SK-N-SH (cell line): Measurements from ENCODE around the gene AVPR2. TPM values are rescaled to one million over a fixed set of nuclear protein-coding genes. Genes with fewer than 3 reads are reported as not detected.

Experiments used
- CTCF ChIA-PET: fragments of 300-600, 350-600 bp; formaldehyde crosslinking; extraction: SDS; loops from one replicate; lab custom pipeline; 2021; lab: Yijun Ruan, JAX
- POLR2A ChIA-PET: fragments of 350-600 bp; sonication (Branson Sonifier 250); formaldehyde crosslinking; extraction: SDS; loops from one replicate; lab custom pipeline; 2020; ENCODE audit warnings: antibody characterized with exemption, inconsistent platforms; lab: Yijun Ruan, JAX
- DNase-seq: peaks from one replicate; pipeline ENCODE4 v3.0.0; 2012
- H2AFZ ChIP-seq: fragments of 200-600 bp; sonication (generic); 2 replicates; pipeline ENCODE4 v1.8.1; 2016; ENCODE audit warnings: antibody characterized with exemption, mild to moderate bottlenecking, low read depth
- H3F3A ChIP-seq: fragments of 200-600 bp; sonication (generic); replicated peaks from 2 replicates; pipeline ENCODE3; 2016; ENCODE audit warnings: antibody characterized with exemption, mild to moderate bottlenecking; ENCODE audit not compliant: insufficient read depth
- H3K27ac ChIP-seq, 2 experiments: fragments of 200-500 bp in 1 of 2; fragments of 200-600 bp in 1 of 2; sonication (Bioruptor generic) in 1 of 2; sonication (generic), shearing (Covaris generic) in 1 of 2; 2 replicates each; pipeline versions ENCODE4 v1.5.1 to v1.6.1; 2014 to 2016; ENCODE audit warnings: low read depth in 2 of 2, inconsistent platforms in 1 of 2, low read length in 1 of 2, mild to moderate bottlenecking in 1 of 2, mixed read lengths in 1 of 2
- H3K27me3 ChIP-seq: fragments of 200-600 bp; sonication (generic), shearing (Covaris generic); 2 replicates; pipeline ENCODE4 v1.6.1; 2016; ENCODE audit warnings: mixed run types; ENCODE audit not compliant: insufficient read depth
- H3K36me3 ChIP-seq, 2 experiments: fragments of 200-500 bp in 1 of 2; fragments of 200-600 bp in 1 of 2; sonication (Bioruptor generic) in 1 of 2; sonication (generic) in 1 of 2; replicated peaks in 1 of 2; 2 replicates each; pipeline versions ENCODE3 to v1.5.1; 2014 to 2016; ENCODE audit warnings: low read length in 1 of 2, mild to moderate bottlenecking in 1 of 2; ENCODE audit not compliant: insufficient read depth in 2 of 2, control insufficient read depth in 1 of 2
- H3K4me1 ChIP-seq, 2 experiments: fragments of 200-500 bp in 1 of 2; fragments of 200-600 bp in 1 of 2; sonication (Bioruptor generic) in 1 of 2; sonication (generic), shearing (Covaris generic) in 1 of 2; 2 replicates each; pipeline versions ENCODE4 v1.5.1 to v1.6.1; 2014 to 2016; ENCODE audit warnings: low read depth in 1 of 2, low read length in 1 of 2, mixed run types in 1 of 2; ENCODE audit not compliant: insufficient read depth in 2 of 2, control insufficient read depth in 1 of 2
- H3K4me2 ChIP-seq: fragments of 200-600 bp; sonication (generic), shearing (Covaris generic); 2 replicates; pipeline ENCODE4 v1.6.1; 2017; ENCODE audit warnings: mixed run types
- H3K4me3 ChIP-seq, 2 experiments: fragments of 200-500 bp in 1 of 2; fragments of 200-600 bp in 1 of 2; sonication (Bioruptor generic) in 1 of 2; sonication (generic), shearing (Covaris generic) in 1 of 2; 2 replicates each; pipeline versions ENCODE4 v1.5.1 to v1.8.1; 2014 to 2016; ENCODE audit warnings: low read depth in 2 of 2, inconsistent platforms in 1 of 2, low read length in 1 of 2, mild to moderate bottlenecking in 1 of 2, mixed read lengths in 1 of 2, moderate library complexity in 1 of 2
- H3K79me2 ChIP-seq: fragments of 200-600 bp; sonication (generic); 2 replicates; pipeline ENCODE4 v1.8.1; 2017; ENCODE audit warnings: mild to moderate bottlenecking; ENCODE audit not compliant: insufficient read depth
- H3K9ac ChIP-seq: fragments of 200-600 bp; sonication (generic); 2 replicates; pipeline ENCODE4 v1.6.1; 2017; ENCODE audit warnings: mixed run types
- H3K9me2 ChIP-seq: fragments of 200-600 bp; sonication (generic); 2 replicates; pipeline ENCODE4 v1.6.1; 2017; ENCODE audit warnings: mixed run types
- H3K9me3 ChIP-seq: fragments of 200-600 bp; sonication (generic); 2 replicates; pipeline ENCODE4 v1.6.1; 2017; ENCODE audit warnings: mixed run types, mild to moderate bottlenecking, moderate library complexity
- H4K20me1 ChIP-seq: fragments of 200-600 bp; sonication (generic); 2 replicates; pipeline ENCODE4 v1.6.1; 2017; ENCODE audit warnings: mild to moderate bottlenecking, mixed run types; ENCODE audit not compliant: insufficient read depth
- EP300 ChIP-seq, 2 experiments: IDR thresholded peaks; 2 replicates each; pipeline versions ENCODE4 v1.4.0 to v1.6.1; 2012; ENCODE audit warnings: borderline replicate concordance in 1 of 2, low read depth in 1 of 2, low read length in 1 of 2
- EZH2phosphoT487 ChIP-seq: fragments of 200-600 bp; sonication (generic); IDR thresholded peaks from 2 replicates; pipeline ENCODE4 v1.6.1; 2017; ENCODE audit warnings: low read depth, mixed run types, mild to moderate bottlenecking, antibody characterized with exemption, moderate library complexity, borderline replicate concordance
- FOSL2 ChIP-seq: IDR thresholded peaks from 2 replicates; pipeline ENCODE4 v1.4.0; 2012; ENCODE audit warnings: low read depth, mild to moderate bottlenecking, moderate library complexity, borderline replicate concordance
- FOXM1 ChIP-seq: IDR thresholded peaks from 2 replicates; pipeline ENCODE4 v1.4.0; 2012; ENCODE audit warnings: low read depth, mild to moderate bottlenecking
- GATA2 ChIP-seq: sonication (generic); formaldehyde crosslinking; IDR thresholded peaks from 2 replicates; pipeline ENCODE4 v1.5.0; 2020; ENCODE audit warnings: mild to moderate bottlenecking, missing genetic modification reagents
- JUND ChIP-seq: IDR thresholded peaks from 2 replicates; pipeline ENCODE4 v1.4.0; 2012
- MEF2A ChIP-seq: IDR thresholded peaks from 2 replicates; pipeline ENCODE4 v1.4.0; 2012; ENCODE audit warnings: low read depth, borderline replicate concordance
- MXI1 ChIP-seq: IDR thresholded peaks from 2 replicates; pipeline ENCODE4 v1.6.1; 2012; ENCODE audit warnings: mild to moderate bottlenecking, low read depth, low read length, improper control_type of control experiment
- NFIC ChIP-seq: IDR thresholded peaks from 2 replicates; pipeline ENCODE4 v1.4.0; 2012; ENCODE audit warnings: borderline replicate concordance
- POLR2AphosphoS5 ChIP-seq: IDR thresholded peaks from 2 replicates; pipeline ENCODE4 v1.6.1; 2012; ENCODE audit warnings: low read depth, low read length
- RCOR1 ChIP-seq: fragments of 150-350 bp; IDR thresholded peaks from 2 replicates; pipeline ENCODE4 v1.6.1; 2017; ENCODE audit warnings: antibody characterized with exemption, low read length
- REST ChIP-seq: IDR thresholded peaks from 2 replicates; pipeline ENCODE4 v1.6.1; 2012; ENCODE audit warnings: mild to moderate bottlenecking, low read depth, low read length, moderate library complexity
- SIN3A ChIP-seq: IDR thresholded peaks from 2 replicates; pipeline ENCODE4 v1.6.1; 2012; ENCODE audit warnings: low read depth, mild to moderate bottlenecking, low read length, moderate library complexity, borderline replicate concordance
- SMC3 ChIP-seq: IDR thresholded peaks from 2 replicates; pipeline ENCODE4 v1.6.1; 2012; ENCODE audit warnings: low read depth, low read length, improper control_type of control experiment
- TEAD4 ChIP-seq: IDR thresholded peaks from 2 replicates; pipeline ENCODE4 v1.4.0; 2012; ENCODE audit warnings: mild to moderate bottlenecking, borderline replicate concordance; ENCODE audit not compliant: insufficient read depth
- USF1 ChIP-seq: IDR thresholded peaks from 2 replicates; pipeline ENCODE4 v1.4.0; 2012; ENCODE audit warnings: low read depth, borderline replicate concordance
- USF2 ChIP-seq: fragments of 150-350 bp; IDR thresholded peaks from 2 replicates; pipeline ENCODE4 v1.6.1; 2017; ENCODE audit warnings: antibody characterized with exemption, low read length, low read depth, borderline replicate concordance
- YY1 ChIP-seq: IDR thresholded peaks from 2 replicates; pipeline ENCODE4 v1.4.0; 2012; ENCODE audit warnings: low read depth, mild to moderate bottlenecking
- WGBS: methylation state at CpG from one replicate; pipeline ENCODE4 v1.1.6; 2017; ENCODE audit warnings: low lambda C conversion rate; 5-methylcytosine and 5-hydroxymethylcytosine counted together
- polyA plus RNA-seq, 3 experiments: library from polyadenylated mRNA; depleted of rRNA; stranded (reverse); fragments of >200 nt; gene quantifications; 2 replicates each; pipeline ENCODE4 v1.2.3, GENCODE V29; 2012

AVPR2 gene
- polyA plus RNA-seq, 1 of the 3 experiments (the other 2 are of a cell fraction): not detected

GRCh38 chrX:153909980-153910360 is 5.5 kb downstream of the AVPR2 start:
- Histone ChIP-seq H3K79me2 (no peaks in the 10 kb centered on the region), H3K36me3 (no peaks in the 10 kb centered on the region), H2AFZ (no peak overlapping the region), H3K4me1 (peaks cover 0 to 3% of the 10 kb centered on the region in 2 experiments; a peak in 1 of 4 replicates), H3K4me3 (no peak overlapping the region), H3K9me2 (no peaks in the 10 kb centered on the region), H4K20me1 (no peaks in the 10 kb centered on the region; the same call in 1 of the 2 replicates), H3K27ac (no peak overlapping the region), H3K4me2 (no peak overlapping the region), H3F3A (no peaks in the 10 kb centered on the region), H3K9ac (no peak overlapping the region), H3K27me3 (peaks cover 76% of the 10 kb centered on the region), H3K9me3 (no peaks in the 10 kb centered on the region)
- TF ChIP-seq USF1: no peak
- TF ChIP-seq JUND: no peak
- TF ChIP-seq YY1: no peak
- TF ChIP-seq EZH2phosphoT487: no peak
- no peak for TF ChIP-seq MEF2A
- no peak for TF ChIP-seq FOSL2
- TF ChIP-seq SMC3: no peak
- TF ChIP-seq EP300 (IDR thresholded peaks at IDR 0.05; ENCODE audit: borderline replicate concordance in 1 of 2, low read depth in 1 of 2, low read length in 1 of 2): no peak
- TF ChIP-seq FOXM1: no peak
- no peak for TF ChIP-seq TEAD4
- no peak for TF ChIP-seq NFIC
- TF ChIP-seq GATA2 (CRISPR knock-in tag): no peak
- no peak for TF ChIP-seq MXI1
- TF ChIP-seq REST: no peak
- TF ChIP-seq USF2: no peak
- no peak for TF ChIP-seq RCOR1
- no peak for TF ChIP-seq SIN3A
- no peak for TF ChIP-seq POLR2AphosphoS5
- no peak for DNase-seq
- ChIA-PET CTCF (interaction anchor here (9.3 kb wide), 1 partner anchor 13 kb away, joined by 130 read pairs; the partner anchor contains the start of gene ARHGAP4), POLR2A (interaction anchor here (0.7 to 2.0 kb wide), 4 partner anchors 9 to 61 kb away, joined by 3 to 9 read pairs (median 4); partner anchors contain the start of genes ARHGAP4 and HCFC1)
- 39% methylated on average over 11 of the region's 25 CpGs for WGBS
